NT2/D1 (cell line): ENCODE data around the gene CRTAP.
"Not testable (repeated sequence)": the region's sequence is repeated elsewhere in the genome, so short reads cannot be mapped to it uniquely, and the experiment has no call there.

Experiments
- DNase-seq: peaks from one replicate; pipeline ENCODE4 v3.0.0-alpha.2; 2011; ENCODE audit warnings: low read depth, low spot score
- H3K27me3 ChIP-seq: 2 replicates; pipeline ENCODE4 v1.6.0; 2011; ENCODE audit warnings: mild to moderate bottlenecking; ENCODE audit not compliant: insufficient read length, insufficient read depth
- H3K36me3 ChIP-seq: 2 replicates; pipeline ENCODE4 v1.6.1; 2011; ENCODE audit warnings: mild to moderate bottlenecking, low read length, mixed read lengths; ENCODE audit not compliant: insufficient read depth, insufficient read length
- H3K4me1 ChIP-seq: 2 replicates; pipeline ENCODE4 v1.5.1; 2011; ENCODE audit not compliant: insufficient read depth, insufficient read length
- H3K4me3 ChIP-seq: 2 replicates; pipeline ENCODE4 v1.5.1; 2011; ENCODE audit warnings: low read depth; ENCODE audit not compliant: insufficient read length
- H3K9ac ChIP-seq: 2 replicates; pipeline ENCODE4 v1.6.0; 2011; ENCODE audit warnings: low read depth; ENCODE audit not compliant: insufficient read length
- H3K9me3 ChIP-seq: 2 replicates; pipeline ENCODE4 v1.5.1; 2011; ENCODE audit warnings: mild to moderate bottlenecking, low read length; ENCODE audit not compliant: insufficient read depth
- SUZ12 ChIP-seq: IDR thresholded peaks from 2 replicates; pipeline ENCODE4 v1.6.1; 2011; ENCODE audit not compliant: insufficient read length, insufficient read depth; ENCODE audit errors: extremely low read depth
- YY1 ChIP-seq: IDR thresholded peaks from 2 replicates; pipeline ENCODE4 v1.6.1; 2011; ENCODE audit not compliant: insufficient read length, insufficient read depth
- ZNF274 ChIP-seq: IDR thresholded peaks from 2 replicates; pipeline ENCODE4 v1.6.1; 2011; ENCODE audit warnings: mild to moderate bottlenecking, low read depth, low read length

Gene CRTAP

GRCh38 chr3:33131331-33132018, 17.7 kb downstream of the CRTAP start:
- no peak overlapping the region for H3K9ac ChIP-seq
- TF ChIP-seq ZNF274 (no peak), SUZ12 (no peak), YY1 (no peak)
- peak; percentile 87 for DNase-seq
- no peaks in the 10 kb centered on the region for H3K27me3 ChIP-seq
- peaks cover 53% of the 10 kb centered on the region for H3K36me3 ChIP-seq
- H3K4me1 ChIP-seq = peaks cover 8% of the 10 kb centered on the region
- no peak overlapping the region for H3K4me3 ChIP-seq
- H3K9me3 ChIP-seq = no peaks in the 10 kb centered on the region

- H3K36me3 ChIP-seq = peaks cover 53% of the 10 kb centered on the region
- H3K4me3 ChIP-seq = no peak overlapping the region
- no peak for DNase-seq
- H3K4me1 ChIP-seq = peaks cover 8% of the 10 kb centered on the region
- H3K27me3 ChIP-seq = no peaks in the 10 kb centered on the region
- no peak for TF ChIP-seq YY1
- TF ChIP-seq ZNF274 = no peak
- TF ChIP-seq SUZ12 = no peak
- H3K9me3 ChIP-seq = no peaks in the 10 kb centered on the region
- no peak overlapping the region for H3K9ac ChIP-seq
Measured at GRCh38 chr3:33132019-33132360, 18.2 kb downstream of the CRTAP start.

GRCh38 chr3:33134026-33134625, 20.3 kb downstream of the CRTAP start:
- DNase-seq = no peak
- Histone ChIP-seq H3K4me3 (no peak overlapping the region), H3K9me3 (no peaks in the 10 kb centered on the region), H3K9ac (no peak overlapping the region), H3K27me3 (no peaks in the 10 kb centered on the region), H3K36me3 (peaks cover 52% of the 10 kb centered on the region), H3K4me1 (peaks cover 8% of the 10 kb centered on the region)
- no peak for TF ChIP-seq YY1
- no peak for TF ChIP-seq SUZ12
- TF ChIP-seq ZNF274 = no peak

- no peak overlapping the region for H3K4me3 ChIP-seq
- H3K9me3 ChIP-seq = no peaks in the 10 kb centered on the region
- no peak for DNase-seq
- TF ChIP-seq SUZ12 (no peak), YY1 (no peak), ZNF274 (no peak)
- peaks cover 48% of the 10 kb centered on the region for H3K36me3 ChIP-seq
- H3K27me3 ChIP-seq = no peaks in the 10 kb centered on the region
- no peak overlapping the region for H3K9ac ChIP-seq
- H3K4me1 ChIP-seq = no peaks in the 10 kb centered on the region
Measured at GRCh38 chr3:33137691-33138090, 23.9 kb downstream of the CRTAP start.

GRCh38 chr3:33139006-33139623, 25.3 kb downstream of the CRTAP start:
- peaks cover 37% of the 10 kb centered on the region for H3K36me3 ChIP-seq
- not testable (repeated sequence) for H3K4me3 ChIP-seq, H3K9me3 ChIP-seq, H3K9ac ChIP-seq, H3K4me1 ChIP-seq, H3K27me3 ChIP-seq, DNase-seq

GRCh38 chr3:33139996-33140395, 26.2 kb downstream of the CRTAP start:
- H3K4me3 ChIP-seq = no peak overlapping the region
- no peak for DNase-seq
- no peaks in the 10 kb centered on the region for H3K4me1 ChIP-seq
- H3K9ac ChIP-seq = no peak overlapping the region
- H3K27me3 ChIP-seq = no peaks in the 10 kb centered on the region
- H3K9me3 ChIP-seq = no peaks in the 10 kb centered on the region
- TF ChIP-seq SUZ12 = no peak
- no peak for TF ChIP-seq ZNF274
- TF ChIP-seq YY1 = no peak
- H3K36me3 ChIP-seq = peaks cover 30% of the 10 kb centered on the region

GRCh38 chr3:33141006-33141405, 27.2 kb downstream of the CRTAP start:
- no peak overlapping the region for H3K9ac ChIP-seq
- peaks cover 29% of the 10 kb centered on the region for H3K36me3 ChIP-seq
- TF ChIP-seq ZNF274 (no peak), YY1 (no peak), SUZ12 (no peak)
- DNase-seq = no peak
- H3K4me3 ChIP-seq = no peak overlapping the region
- H3K27me3 ChIP-seq = no peaks in the 10 kb centered on the region
- no peaks in the 10 kb centered on the region for H3K9me3 ChIP-seq
- H3K4me1 ChIP-seq = no peaks in the 10 kb centered on the region
